ENCODE data around the gene JUNB. TPM values are rescaled to one million over a fixed set of nuclear protein-coding genes. Genes with fewer than 3 reads are reported as not detected.

JUNB gene
- total RNA-seq, 1 donor: 87.9 TPM

DNA sequence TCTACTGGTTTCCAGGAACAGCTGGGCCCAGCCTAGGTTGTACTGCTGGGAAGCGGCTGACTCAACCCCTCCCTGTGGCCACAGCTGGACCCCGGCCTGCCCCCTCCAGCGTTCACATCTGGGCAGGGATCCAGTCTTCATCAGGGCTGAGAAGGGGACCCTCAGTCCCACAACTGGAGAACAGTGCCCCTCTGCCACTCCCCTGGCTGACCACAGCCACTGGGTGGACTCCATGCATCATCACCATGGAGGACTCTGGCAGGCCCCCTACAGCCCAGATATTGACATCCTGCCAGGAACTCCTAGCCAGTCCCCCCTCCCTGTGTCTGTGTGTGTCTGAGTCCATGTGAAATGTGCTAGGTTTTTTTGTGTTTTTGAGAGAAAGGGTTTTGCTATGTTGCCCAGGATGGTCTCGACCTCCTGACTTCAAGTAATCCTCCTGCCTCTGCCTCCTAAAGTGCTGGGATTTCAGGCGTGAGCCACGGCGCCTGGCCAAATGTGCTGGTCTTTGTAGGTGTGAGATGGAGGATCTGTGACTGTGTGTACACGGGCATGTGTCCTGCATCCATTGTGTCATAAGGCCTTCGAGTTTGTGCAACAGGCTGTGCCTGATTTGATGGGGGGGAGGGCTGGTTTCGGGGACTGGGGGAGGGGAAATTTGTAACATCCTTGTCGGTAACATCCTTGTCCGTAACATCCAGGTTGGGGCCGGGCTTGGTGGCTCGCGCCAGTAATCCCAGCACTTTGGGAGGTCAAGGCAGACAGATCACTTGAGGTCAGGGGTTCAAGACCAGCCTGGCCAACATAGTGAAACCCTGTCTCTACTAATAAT lies 11.9 kb upstream of the JUNB start:
- TF ChIP-seq, protein P1, sequence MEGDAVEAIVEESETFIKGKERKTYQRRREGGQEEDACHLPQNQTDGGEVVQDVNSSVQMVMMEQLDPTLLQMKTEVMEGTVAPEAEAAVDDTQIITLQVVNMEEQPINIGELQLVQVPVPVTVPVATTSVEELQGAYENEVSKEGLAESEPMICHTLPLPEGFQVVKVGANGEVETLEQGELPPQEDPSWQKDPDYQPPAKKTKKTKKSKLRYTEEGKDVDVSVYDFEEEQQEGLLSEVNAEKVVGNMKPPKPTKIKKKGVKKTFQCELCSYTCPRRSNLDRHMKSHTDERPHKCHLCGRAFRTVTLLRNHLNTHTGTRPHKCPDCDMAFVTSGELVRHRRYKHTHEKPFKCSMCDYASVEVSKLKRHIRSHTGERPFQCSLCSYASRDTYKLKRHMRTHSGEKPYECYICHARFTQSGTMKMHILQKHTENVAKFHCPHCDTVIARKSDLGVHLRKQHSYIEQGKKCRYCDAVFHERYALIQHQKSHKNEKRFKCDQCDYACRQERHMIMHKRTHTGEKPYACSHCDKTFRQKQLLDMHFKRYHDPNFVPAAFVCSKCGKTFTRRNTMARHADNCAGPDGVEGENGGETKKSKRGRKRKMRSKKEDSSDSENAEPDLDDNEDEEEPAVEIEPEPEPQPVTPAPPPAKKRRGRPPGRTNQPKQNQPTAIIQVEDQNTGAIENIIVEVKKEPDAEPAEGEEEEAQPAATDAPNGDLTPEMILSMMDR (IDR thresholded peaks at IDR 0.05; ENCODE audit: insufficient read depth, low read length): no peak
- H3K4me3 ChIP-seq (ENCODE audit: low read depth, low read length): peak overlapping the region; percentile 77
- peak; percentile 95 for DNase-seq (ENCODE audit: low read depth)

- DNase-seq (ENCODE audit: low read depth): no peak
- peak overlapping the region; percentile 55 for H3K4me3 ChIP-seq (ENCODE audit: low read depth, low read length)
- TF ChIP-seq, protein P1 (IDR thresholded peaks at IDR 0.05; ENCODE audit: insufficient read depth, low read length): no peak
These were observed 9.2 kb upstream of the JUNB start for GRCh38 chr19:12782174-12782423.

DNA sequence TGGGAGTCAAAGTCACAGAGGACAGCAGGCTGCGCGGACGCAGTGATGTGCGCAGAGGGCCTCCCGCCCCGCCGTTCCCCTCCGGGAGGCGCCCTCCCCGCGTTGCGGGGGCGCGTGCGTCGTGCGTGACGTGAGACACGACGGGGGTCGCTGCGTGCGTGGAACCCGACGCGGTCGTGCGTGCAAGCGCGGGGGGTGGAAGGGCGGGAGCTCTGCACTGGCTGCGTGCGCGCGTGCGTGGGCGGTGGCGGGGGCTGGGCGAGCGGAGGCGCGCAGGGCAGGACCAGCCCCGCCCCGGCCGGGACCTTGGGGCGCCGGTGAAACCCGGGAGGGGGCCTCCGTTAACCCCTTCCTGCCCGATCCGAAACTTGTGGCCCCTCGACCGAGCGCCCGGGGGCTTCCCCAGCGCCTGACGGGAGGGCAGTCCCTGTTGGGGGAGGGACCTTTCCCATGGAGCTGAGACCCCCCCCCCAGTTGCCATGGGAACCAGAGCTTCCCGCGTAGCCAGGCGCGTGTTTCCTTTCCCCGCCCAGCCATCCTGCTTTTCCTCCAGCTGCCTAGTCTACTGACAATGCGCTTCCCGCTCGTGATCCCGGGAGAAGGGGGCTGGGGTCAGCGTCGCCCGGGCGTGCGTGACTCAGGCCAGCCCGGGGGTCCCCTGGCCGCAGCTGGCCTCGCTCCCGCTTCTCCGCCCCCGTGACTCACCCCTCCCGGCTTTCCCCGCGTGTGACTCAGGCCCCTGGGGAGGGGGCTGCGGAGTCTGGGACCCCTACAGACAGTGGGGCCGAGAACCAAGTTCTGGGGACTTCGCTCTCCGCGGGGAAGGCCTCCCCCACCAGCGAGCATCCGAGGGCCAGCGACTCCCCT lies 8.6 kb upstream of the JUNB start:
- H3K4me3 ChIP-seq (ENCODE audit: low read depth, low read length): peak overlapping the region; percentile 60
- TF ChIP-seq, protein P1 (IDR thresholded peaks at IDR 0.05; ENCODE audit: insufficient read depth, low read length): no peak
- peak; percentile 91 for DNase-seq (ENCODE audit: low read depth)

DNA sequence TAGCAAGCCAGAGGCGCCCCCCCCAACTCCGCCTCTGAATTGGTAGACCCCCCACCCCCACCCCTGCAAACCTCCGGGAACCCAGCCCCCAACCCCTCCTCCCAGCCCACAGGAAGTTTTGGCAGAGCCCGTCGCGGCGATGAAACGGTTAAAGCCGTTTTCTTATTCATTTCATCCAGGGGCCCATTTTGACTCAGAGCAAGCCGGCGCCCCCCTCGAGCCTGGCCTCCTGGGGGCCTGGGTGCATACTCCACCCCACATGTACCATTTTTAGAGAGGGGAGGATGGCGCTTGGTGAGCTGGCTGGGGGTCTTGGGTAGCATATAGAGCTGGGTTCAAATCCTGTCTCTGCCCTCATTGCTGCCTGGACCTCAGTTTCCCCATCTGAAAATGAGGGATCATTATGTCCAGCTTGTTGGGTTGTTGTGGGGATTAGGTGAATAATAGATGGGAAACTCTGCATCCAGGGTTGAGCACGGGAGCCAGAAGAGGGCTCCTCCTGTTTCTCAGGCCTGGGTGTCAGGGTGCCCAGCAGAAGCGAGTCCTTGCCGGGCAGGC lies 7.9 kb upstream of the JUNB start:
- no peak for DNase-seq (ENCODE audit: low read depth)
- H3K4me3 ChIP-seq (ENCODE audit: low read depth, low read length): peak overlapping the region; percentile 60
- TF ChIP-seq, protein P1 (IDR thresholded peaks at IDR 0.05; ENCODE audit: insufficient read depth, low read length): no peak

DNA sequence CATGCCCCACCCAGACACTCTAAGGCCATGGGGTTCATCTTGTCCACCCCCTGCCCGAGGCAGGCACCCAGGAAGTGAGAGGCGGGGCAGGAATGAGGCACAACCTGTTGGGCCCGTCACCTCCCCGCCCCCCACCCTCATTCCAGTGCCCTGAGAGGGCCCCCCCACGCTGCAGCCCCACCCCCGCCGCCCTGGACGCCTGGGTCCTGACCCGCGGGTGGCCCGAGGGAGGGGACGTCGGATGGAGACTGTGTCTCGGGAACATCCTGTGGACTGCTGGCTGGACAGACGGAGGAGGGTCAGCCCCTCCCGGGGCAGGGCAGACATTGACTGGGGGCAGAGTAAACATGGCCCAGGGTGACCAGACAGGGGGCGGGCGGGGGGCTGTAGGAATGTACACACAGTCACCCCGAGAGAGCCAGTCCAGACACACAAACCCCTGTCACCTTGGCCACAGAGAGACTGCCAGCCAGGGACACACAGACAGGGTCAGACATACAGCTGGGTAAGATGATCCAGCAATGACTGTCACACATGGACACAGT lies 7.4 kb upstream of the JUNB start:
- no peak overlapping the region for H3K4me3 ChIP-seq (ENCODE audit: low read depth, low read length)
- TF ChIP-seq, protein P1 (IDR thresholded peaks at IDR 0.05; ENCODE audit: insufficient read depth, low read length): no peak
- DNase-seq (ENCODE audit: low read depth): no peak

DNA sequence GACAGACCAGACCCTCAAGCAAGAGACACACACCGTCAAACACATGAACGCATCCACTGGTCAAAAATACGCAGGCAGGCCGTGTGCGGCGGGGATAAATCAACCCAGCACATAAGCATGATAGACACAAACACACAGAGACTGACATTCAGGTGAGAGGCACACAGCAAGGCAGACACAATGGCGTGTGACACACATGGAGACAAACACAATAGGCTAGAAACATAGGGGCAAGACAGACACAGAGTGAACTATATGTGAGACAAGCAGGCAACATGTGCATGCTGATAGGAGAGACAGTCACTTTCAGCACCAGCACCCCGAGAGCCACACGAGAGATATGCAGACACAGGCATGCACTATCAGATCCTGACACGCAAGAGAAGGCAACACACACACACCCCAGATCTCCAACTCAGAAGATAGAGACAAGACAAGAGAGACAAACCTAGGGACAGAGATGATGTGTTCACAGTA lies 6.9 kb upstream of the JUNB start:
- DNase-seq (ENCODE audit: low read depth): no peak
- TF ChIP-seq, protein P1 (IDR thresholded peaks at IDR 0.05; ENCODE audit: insufficient read depth, low read length): no peak
- H3K4me3 ChIP-seq (ENCODE audit: low read depth, low read length): no peak overlapping the region
